LNCAP (cell line): ENCODE results near the gene PRPF19.

Source experiments
- CTCF ChIP-seq: fragments of 450-650 bp; IDR thresholded peaks from 2 replicates; pipeline ENCODE4 v1.5.1; 2017; ENCODE audit warnings: mild to moderate bottlenecking

PRPF19 gene

GRCh38 chr11:60857378-60858232, 48.8 kb downstream of the PRPF19 start:
- no peak for TF ChIP-seq CTCF

GRCh38 chr11:60855726-60856633, 50.4 kb downstream of the PRPF19 start, which contains the start of gene PTGDR2:
TSS of gene PTGDR2 (minus strand) at chr11:60855950. CDS start at chr11:60853722, 2,228 bp downstream.
- TF ChIP-seq CTCF = no peak

DNA sequence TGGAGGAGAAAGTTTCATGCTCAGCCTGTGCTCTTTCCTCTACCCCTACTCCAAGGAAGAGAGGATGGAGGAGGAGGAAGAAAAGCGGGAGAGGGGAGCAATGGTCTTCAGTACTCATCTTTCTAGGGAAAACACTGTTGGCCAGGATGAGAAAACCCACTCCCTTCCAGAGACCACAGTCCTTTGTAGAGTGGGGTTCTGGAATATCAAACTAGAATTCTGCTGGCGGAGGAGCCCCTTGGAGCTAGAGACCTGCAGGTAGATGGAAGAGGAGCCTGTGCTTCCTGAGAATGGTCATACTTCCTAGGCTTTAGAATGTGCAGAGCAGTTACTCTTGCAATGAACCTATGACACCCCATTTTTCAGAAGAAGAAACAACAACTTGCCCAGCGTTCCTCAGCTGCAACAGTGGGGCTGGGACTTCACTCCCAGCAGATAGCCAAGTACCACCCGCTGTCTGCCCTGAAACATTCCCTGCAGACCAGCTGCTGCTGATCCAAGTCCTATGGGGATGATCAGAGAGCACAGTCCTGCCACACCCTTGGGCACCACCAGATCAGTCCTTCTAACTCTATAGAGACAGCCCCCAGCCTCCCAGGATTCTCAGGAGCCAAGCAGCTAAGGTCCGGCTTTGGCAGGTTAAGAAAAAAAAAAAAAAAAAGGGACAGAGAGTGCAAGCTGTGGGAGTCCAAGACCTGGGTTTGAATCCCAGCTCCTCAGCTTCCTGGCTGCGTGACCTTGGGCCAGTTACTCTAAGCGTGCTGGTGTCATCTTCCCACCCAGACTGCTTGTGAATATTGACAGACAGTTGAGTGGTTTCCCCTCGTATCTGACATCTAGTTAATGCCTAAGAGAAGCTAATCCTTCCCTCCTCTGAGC, 51.3 kb downstream of the PRPF19 start:
- TF ChIP-seq CTCF = no peak

GRCh38 chr11:60854140-60854846, 52.1 kb downstream of the PRPF19 start:
- no peak for TF ChIP-seq CTCF

DNA sequence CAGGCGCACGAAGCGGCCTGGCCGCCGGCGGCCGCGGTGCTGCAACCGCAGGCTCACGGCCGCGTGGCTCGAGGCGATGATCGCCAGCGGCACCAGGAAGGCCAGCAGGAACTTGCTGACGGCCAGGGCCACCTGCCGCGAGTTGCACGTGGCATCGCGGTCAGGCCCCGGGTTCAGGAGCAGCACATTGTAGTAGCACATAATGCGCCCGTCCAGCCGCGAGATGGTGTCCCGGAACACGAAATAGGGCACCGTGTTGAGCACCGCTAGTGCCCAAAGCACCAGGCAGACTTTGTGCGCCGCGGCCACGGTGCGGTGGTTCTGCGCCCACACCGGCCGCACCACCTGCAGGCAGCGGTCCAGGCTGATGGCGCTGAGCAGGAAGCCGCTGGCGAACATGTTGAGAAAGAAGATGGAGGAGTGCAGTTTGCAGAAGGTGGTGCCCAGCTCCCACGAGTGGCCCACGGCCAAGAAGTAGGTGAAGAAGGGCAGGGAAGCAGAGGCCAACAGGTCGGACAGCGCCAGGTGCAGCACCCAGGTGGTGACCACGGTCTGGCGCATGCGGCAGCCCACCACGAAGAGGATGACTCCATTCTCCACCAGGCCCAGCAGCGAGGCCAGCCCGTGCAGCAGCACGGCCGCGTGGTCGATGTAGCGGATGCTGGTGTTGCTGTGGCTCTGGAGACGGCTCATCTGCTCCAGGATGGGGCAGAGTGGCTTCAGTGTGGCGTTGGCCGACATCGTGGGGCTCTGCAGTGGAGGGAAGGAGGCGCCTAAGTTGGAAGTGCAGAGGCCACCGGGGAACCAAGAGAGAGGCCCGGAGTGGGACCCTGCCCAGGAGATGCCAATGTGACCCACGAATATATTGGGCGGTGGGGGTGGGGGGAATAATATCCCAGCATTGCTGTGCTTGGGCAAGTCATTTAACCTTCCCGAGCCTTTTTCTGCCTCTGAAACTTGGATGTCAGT, 53.1 kb downstream of the PRPF19 start:
- TF ChIP-seq CTCF = no peak
